NCI-H2107 treated with DMSO at 0.1 percent for 48 hours (cell line): Measurements from ENCODE around the gene HOXC4.

Experiments used
- DNase-seq: peaks from one replicate; lab custom pipeline; 2025; ENCODE audit not compliant: unreplicated experiment; lab: John Stamatoyannopoulos, UW

HOXC4 gene

GRCh38 chr12:54015018-54015931 lies 38.4 kb upstream of the HOXC4 start:
- no peak for DNase-seq

- DNase-seq: no peak
Observed at GRCh38 chr12:54016051-54016450, 37.6 kb upstream of the HOXC4 start.

DNA sequence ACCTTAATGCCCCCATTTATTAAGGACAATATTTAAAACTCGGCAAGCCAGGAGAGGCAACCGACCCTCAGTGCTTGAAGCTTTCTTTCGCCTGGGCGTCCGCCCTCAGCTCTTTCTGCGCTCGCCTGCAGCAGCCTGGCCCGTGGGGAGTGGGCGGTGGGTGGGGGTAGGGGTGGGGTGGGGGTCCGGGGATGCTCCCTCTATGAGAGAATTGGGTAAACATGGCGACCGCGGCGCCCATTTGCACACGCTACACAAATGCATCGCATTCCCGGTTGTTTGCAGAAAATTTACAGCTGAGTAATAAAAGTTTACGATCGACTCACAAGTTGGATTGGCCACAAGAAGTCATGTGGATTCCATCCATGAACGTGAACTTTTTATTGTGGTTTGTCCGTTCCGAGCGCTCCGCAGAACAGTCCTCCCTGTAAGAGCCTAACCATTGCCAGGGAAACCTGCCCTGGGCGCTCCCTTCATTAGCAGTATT lies 37.1 kb upstream of the HOXC4 start:
- DNase-seq: no peak

GRCh38 chr12:54017027-54017788 lies 36.4 kb upstream of the HOXC4 start:
- DNase-seq: peak; percentile 34

GRCh38 chr12:54017878-54018467 lies 35.7 kb upstream of the HOXC4 start:
- peak; percentile 65 for DNase-seq

GRCh38 chr12:54018468-54018984 lies 35.1 kb upstream of the HOXC4 start:
- DNase-seq: no peak

- no peak for DNase-seq
Observed at GRCh38 chr12:54019091-54019811, 34.4 kb upstream of the HOXC4 start.

- DNase-seq: no peak
Observed at GRCh38 chr12:54019924-54020590, 33.6 kb upstream of the HOXC4 start.

DNA sequence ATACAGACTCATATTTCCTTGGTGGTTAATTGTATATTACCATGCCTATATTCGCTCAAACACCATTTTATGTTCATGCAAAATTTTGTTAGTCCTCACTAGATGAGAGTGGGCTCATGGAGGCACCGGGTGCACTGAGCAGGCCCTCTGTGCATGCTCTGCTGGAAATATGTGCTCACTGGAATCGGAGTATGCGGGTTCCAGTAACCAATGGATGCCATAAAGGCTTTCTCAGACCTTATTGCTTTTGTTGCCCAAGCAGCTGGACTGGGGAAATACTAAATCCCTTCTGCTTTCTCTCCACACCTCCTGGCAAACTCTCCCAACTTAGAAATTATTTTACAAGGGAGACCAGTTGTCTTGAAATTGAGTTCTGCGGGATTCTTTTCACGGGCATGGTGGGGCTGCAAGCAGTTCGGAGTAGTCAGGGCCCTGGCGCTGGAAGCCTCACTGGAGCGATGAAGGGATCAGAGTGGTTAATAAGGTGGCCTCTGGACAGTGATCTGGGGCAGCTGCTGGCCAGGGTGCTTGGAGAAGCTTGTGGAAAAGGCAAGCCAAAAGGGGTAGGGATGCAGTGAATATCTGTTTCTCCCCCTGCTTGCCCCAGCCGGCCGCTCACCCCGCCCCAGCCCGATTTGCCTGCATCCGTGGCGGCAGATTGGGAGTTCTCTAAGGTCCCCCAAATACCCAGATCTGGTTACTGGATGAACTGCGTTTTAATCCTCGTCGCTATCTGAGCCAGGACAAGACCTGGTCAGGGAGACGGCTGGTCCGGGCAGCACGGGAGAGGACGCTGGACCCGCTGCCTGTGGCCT lies 32.8 kb upstream of the HOXC4 start:
- no peak for DNase-seq

GRCh38 chr12:54021432-54022013 lies 32.1 kb upstream of the HOXC4 start:
- DNase-seq: no peak

DNA sequence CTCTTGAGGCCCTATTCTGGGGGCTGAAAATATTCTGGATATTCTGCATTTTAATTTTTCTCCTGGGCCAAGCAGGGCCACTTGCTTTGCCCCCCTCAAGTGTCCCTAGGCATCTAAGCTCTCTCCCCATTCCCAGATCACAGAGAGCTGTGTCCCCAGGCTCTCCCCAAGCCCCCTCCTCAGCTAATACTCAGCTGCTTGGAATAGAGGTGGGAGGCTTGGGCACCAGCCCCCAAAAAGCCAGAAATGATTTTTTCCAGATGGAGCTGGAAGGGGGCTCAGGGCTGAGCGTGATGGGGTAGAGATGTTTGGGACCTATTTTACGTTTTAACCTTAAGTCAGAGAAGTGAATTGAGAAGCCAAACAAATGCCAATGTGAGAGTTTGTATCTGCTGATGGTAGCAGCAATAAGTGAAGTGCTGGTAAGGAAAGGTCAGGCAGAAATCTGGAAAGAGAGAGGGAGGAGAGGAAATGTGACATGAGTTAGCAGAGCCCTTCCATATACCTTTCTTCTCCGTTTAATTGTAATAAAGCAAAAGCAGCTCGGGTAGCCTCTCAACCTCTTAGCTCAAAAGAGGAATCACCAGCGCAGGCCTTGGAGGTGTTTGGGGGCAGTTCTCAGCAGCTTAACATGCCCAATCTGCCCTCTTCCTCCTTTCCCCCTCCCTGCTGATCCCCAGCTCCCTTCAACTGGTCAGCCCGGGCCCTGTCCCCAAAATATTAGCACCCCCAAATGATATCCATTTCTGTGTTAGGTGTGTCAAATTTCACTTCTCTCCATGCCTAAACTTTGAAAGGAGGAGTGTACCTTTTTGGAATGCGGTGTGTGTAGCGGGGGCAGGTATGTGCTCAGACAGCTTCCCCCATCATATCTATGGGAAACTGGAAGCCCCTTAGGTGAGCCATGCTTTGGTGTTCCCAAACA lies 30.4 kb upstream of the HOXC4 start:
- no peak for DNase-seq

GRCh38 chr12:54024127-54024526 lies 29.5 kb upstream of the HOXC4 start:
- DNase-seq: no peak

DNA sequence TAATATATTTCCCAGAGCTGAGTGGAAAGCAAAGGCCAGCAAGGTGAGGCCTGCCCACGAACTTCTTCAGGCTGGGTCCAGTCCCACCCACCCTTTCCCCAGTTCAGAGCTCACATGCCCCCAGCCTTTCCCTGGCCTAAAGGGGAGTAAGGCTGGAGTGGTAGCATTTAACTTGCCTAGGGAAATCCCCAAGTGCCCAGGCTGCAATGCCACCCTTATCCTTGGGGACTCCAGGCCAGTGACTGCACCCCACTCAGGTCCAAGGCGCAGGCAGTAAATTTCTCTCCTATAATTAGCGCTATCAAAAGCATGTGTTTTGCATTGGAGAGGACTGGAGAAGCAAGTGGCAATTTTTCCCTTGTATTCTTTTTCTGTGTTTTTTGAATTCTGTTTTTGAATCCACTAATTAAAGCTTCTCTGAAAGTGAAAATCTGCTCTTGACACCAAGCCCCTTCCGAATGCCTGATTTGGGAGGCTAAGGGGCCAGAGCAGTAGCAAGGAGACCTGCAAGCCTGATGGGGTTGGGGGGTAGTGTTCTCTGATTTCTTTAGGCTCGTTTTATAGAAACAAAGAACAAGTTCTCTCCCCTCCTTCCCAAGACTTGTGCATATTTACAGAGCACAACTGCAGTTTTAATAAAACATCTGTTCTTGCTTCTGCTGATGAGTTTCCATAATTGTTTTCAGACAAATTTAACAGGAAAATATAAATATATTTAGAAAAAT lies 28.9 kb upstream of the HOXC4 start:
- no peak for DNase-seq

GRCh38 chr12:54025499-54026405 lies 27.9 kb upstream of the HOXC4 start:
- DNase-seq: no peak

GRCh38 chr12:54026640-54027441 lies 26.8 kb upstream of the HOXC4 start:
- DNase-seq: no peak

- no peak for DNase-seq
Observed at GRCh38 chr12:54027442-54027786, 26.2 kb upstream of the HOXC4 start.
